GM23338 (cell line): Measurements from ENCODE around the gene AZGP1. TPM values are rescaled to one million over a fixed set of nuclear protein-coding genes. Genes with fewer than 3 reads are reported as not detected.

Experiments used
- ATAC-seq: fragments of 200-7000 bp; cut with Tn5 transposase; 3 replicates; pipeline ENCODE4 v1.9.1; 2020
- DNase-seq: peaks from one replicate; pipeline ENCODE4 v3.0.0-alpha.2; 2015; ENCODE audit warnings: low spot score
- H2AFZ ChIP-seq: fragments of 200-600 bp; sonication (generic); 2 replicates; pipeline ENCODE4 v1.8.0; 2016; ENCODE audit warnings: antibody characterized with exemption, mild to moderate bottlenecking, moderate library complexity
- H3F3A ChIP-seq: fragments of 200-600 bp; sonication (generic); replicated peaks from 2 replicates; pipeline ENCODE4 v1.8.0; 2017; ENCODE audit warnings: antibody characterized with exemption, mixed run types, low read depth
- H3K27ac ChIP-seq: fragments of 200-600 bp; sonication (generic); 2 replicates; pipeline ENCODE4 v1.6.1; 2016; ENCODE audit warnings: low read depth
- H3K27me3 ChIP-seq: fragments of 200-600 bp; sonication (generic); 2 replicates; pipeline ENCODE4 v1.8.0; 2016; ENCODE audit warnings: mild to moderate bottlenecking, mixed run types, moderate library complexity; ENCODE audit not compliant: insufficient read depth
- H3K36me3 ChIP-seq: fragments of 200-600 bp; sonication (generic); 2 replicates; pipeline ENCODE4 v1.8.0; 2016; ENCODE audit warnings: mild to moderate bottlenecking; ENCODE audit not compliant: insufficient read depth
- H3K4me1 ChIP-seq: fragments of 200-600 bp; sonication (generic); 2 replicates; pipeline ENCODE4 v1.8.0; 2016; ENCODE audit warnings: mild to moderate bottlenecking, moderate library complexity; ENCODE audit not compliant: insufficient read depth
- H3K4me2 ChIP-seq: fragments of 200-600 bp; sonication (generic); 2 replicates; pipeline ENCODE4 v1.7.1; 2017; ENCODE audit warnings: mixed run types
- H3K4me3 ChIP-seq: fragments of 200-600 bp; sonication (generic); 2 replicates; pipeline ENCODE4 v1.6.1; 2016; ENCODE audit warnings: mixed run types
- H3K79me2 ChIP-seq: fragments of 200-600 bp; sonication (generic); replicated peaks from 2 replicates; pipeline ENCODE4 v1.8.0; 2017; ENCODE audit warnings: mild to moderate bottlenecking; ENCODE audit not compliant: insufficient read depth
- H3K9me2 ChIP-seq: fragments of 200-600 bp; sonication (generic); 2 replicates; pipeline ENCODE4 v1.8.0; 2017; ENCODE audit not compliant: insufficient read depth
- H4K20me1 ChIP-seq: fragments of 200-600 bp; sonication (generic); replicated peaks from 2 replicates; pipeline ENCODE4 v1.8.0; 2017; ENCODE audit warnings: mild to moderate bottlenecking; ENCODE audit not compliant: insufficient read depth
- H3K27ac Mint-ChIP-seq: 2 replicates; pipeline ENCODE4 v1.8.0; 2020; ENCODE audit warnings: inconsistent platforms, mild to moderate bottlenecking, moderate library complexity, mixed read lengths
- H3K27me3 Mint-ChIP-seq: 3 replicates; pipeline ENCODE4 v1.8.0; 2022; ENCODE audit warnings: low read depth, mild to moderate bottlenecking, moderate library complexity, mixed read lengths, inconsistent platforms; ENCODE audit not compliant: insufficient read depth, poor library complexity
- H3K36me3 Mint-ChIP-seq: 3 replicates; pipeline ENCODE4 v1.8.0; 2021; ENCODE audit warnings: low read depth, mild to moderate bottlenecking, inconsistent platforms, moderate library complexity, mixed read lengths
- H3K4me1 Mint-ChIP-seq: 3 replicates; pipeline ENCODE4 v1.8.0; 2020; ENCODE audit warnings: mild to moderate bottlenecking, inconsistent platforms, mixed read lengths
- H3K4me3 Mint-ChIP-seq: 3 replicates; pipeline ENCODE4 v1.8.0; 2021; ENCODE audit warnings: moderate library complexity, mild to moderate bottlenecking, inconsistent platforms, mixed read lengths
- H3K9me3 Mint-ChIP-seq: 3 replicates; pipeline ENCODE4 v1.8.0; 2020; ENCODE audit warnings: moderate library complexity, mild to moderate bottlenecking, inconsistent platforms, mixed read lengths
- CREB1 ChIP-seq: fragments of 250-450 bp; sonication (Bioruptor Pico); IDR thresholded peaks from 2 replicates; pipeline ENCODE4 v1.5.0; 2020; ENCODE audit warnings: low read depth, mild to moderate bottlenecking, moderate library complexity
- CTCF ChIP-seq, 2 experiments: fragments of 200-600 bp in 1 of 2; sonication (generic) in 1 of 2; conservative IDR thresholded peaks; 2 replicates each; pipeline versions ENCODE4 v1.5.1 to v1.6.1; 2016 to 2017; ENCODE audit warnings: antibody characterized with exemption in 2 of 2, low read depth in 2 of 2, mild to moderate bottlenecking in 2 of 2, moderate library complexity in 1 of 2
- ETS1 ChIP-seq: IDR thresholded peaks from 2 replicates; pipeline ENCODE4 v1.6.1; 2016; ENCODE audit warnings: antibody characterized with exemption
- EZH2phosphoT487 ChIP-seq: fragments of 200-600 bp; sonication (generic); IDR thresholded peaks from one replicate; pipeline ENCODE4 v1.8.1; 2018; ENCODE audit warnings: antibody characterized with exemption; ENCODE audit not compliant: unreplicated experiment
- ZNF114 ChIP-seq: fragments of 250-450 bp; sonication (Bioruptor Pico); IDR thresholded peaks from 2 replicates; pipeline ENCODE4 v1.5.0; 2020; ENCODE audit warnings: mild to moderate bottlenecking, moderate library complexity
- ZNF462 ChIP-seq: fragments of 250-450 bp; sonication (Bioruptor Pico); IDR thresholded peaks from 2 replicates; pipeline ENCODE4 v1.5.0; 2020; ENCODE audit warnings: mild to moderate bottlenecking, moderate library complexity
- polyA plus RNA-seq: library from polyadenylated mRNA; unstranded; fragments of >200 nt; fragmentation: Nextera tagmentation; extraction: Ambion mirVana; gene quantifications from 2 replicates; pipeline ENCODE4 v1.2.1, GENCODE V29; 2016
- total RNA-seq: library from RNA; depleted of rRNA; stranded (reverse); fragments of >200 nt; shearing (Covaris generic); gene quantifications from 2 replicates; pipeline ENCODE4 v1.2.3, GENCODE V29; 2014
- TF ChIP-seq, protein P1 (sequence below): IDR thresholded peaks from one replicate; pipeline ENCODE4 v1.6.1; 2018; ENCODE audit warnings: antibody characterized with exemption; ENCODE audit not compliant: unreplicated experiment

The AZGP1 gene
- total and polyA plus RNA-seq, 2 experiments from 2014 or later: 0.17 to 1.3 TPM

DNA sequence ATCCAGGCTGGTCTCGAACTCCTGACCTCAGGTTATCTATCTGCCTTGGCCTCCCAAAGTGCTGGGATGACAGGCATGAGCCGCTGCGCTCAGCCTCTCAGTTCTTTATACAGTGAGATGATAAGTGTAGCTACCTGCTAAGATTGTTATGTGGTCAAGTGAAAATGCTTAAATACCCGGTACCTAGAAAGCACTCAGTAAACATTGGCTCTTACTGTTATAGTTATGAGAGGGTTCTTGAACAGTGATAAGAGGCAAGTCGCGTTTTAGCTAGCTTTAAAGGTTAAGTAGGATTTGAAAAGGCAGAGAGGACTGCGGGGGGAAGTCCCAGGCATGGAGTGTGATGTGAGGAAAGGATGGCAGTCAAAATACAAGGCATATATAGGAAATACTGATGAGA is 44.1 kb upstream of the AZGP1 start:
- H3K36me3 ChIP-seq: peaks cover 19% of the 10 kb centered on the region

DNA sequence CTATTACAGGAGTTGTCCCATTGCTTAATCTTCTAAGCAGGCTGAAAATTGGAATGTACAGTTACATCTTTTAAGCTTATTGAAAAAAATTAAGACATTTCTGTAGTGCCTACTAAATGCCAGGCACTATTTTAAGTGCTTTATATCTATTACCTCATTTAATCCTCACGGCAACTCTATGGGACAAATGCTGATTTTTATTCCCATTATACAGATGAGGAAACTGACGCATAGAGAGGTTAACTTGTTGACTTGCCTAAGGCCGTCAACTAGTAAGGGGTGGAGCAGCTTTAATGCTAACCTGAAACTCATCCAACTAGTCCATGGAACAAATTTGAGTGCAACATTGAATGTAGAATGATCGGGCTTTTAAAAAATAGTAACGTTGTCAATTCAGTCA is 42.0 kb upstream of the AZGP1 start:
- H3K27me3 ChIP-seq: no peaks in the 10 kb centered on the region
- H3K36me3 ChIP-seq: no peaks in the 10 kb centered on the region
- H3K9me3 Mint-ChIP-seq: no peaks in the 10 kb centered on the region
- peaks cover 24% of the 10 kb centered on the region for H3K36me3 Mint-ChIP-seq
- peaks cover 14% of the 10 kb centered on the region for H4K20me1 ChIP-seq
- no peak overlapping the region for H3K27ac Mint-ChIP-seq
- no peak overlapping the region for H3K27ac ChIP-seq
- peaks cover 11% of the 10 kb centered on the region; the same call in 2 of the 3 replicates for H3K4me1 Mint-ChIP-seq
- DNase-seq (no peak), ATAC-seq (no peak)
- no peak overlapping the region for H3K4me3 ChIP-seq
- H3K4me2 ChIP-seq: no peak overlapping the region
- no peaks in the 10 kb centered on the region; the same call in 1 of the 2 replicates for H3F3A ChIP-seq
- H2AFZ ChIP-seq: no peak overlapping the region
- peaks cover 10% of the 10 kb centered on the region for H3K27me3 Mint-ChIP-seq
- H3K9me2 ChIP-seq: no peaks in the 10 kb centered on the region
- H3K4me1 ChIP-seq: peaks cover 7% of the 10 kb centered on the region; the same call in 1 of the 2 replicates
- H3K79me2 ChIP-seq: peaks cover 66% of the 10 kb centered on the region
- H3K4me3 Mint-ChIP-seq: no peak overlapping the region
- TF ChIP-seq EZH2phosphoT487: no peak
- no peak for TF ChIP-seq CTCF (conservative IDR thresholded peaks at IDR 0.05; ENCODE audit: low read depth in 2 of 2)
- no peak for TF ChIP-seq ETS1
- no peak for TF ChIP-seq ZNF114 (CRISPR knock-in tag)
- no peak for TF ChIP-seq ZNF462

More for the DNA sequence above, 44.1 kb upstream of the AZGP1 start:
- Histone ChIP-seq H3K4me3 (no peak overlapping the region), H3K4me2 (no peak overlapping the region), H3K4me1 (peaks cover 7% of the 10 kb centered on the region; the same call in 1 of the 2 replicates), H4K20me1 (peaks cover 14% of the 10 kb centered on the region), H2AFZ (no peak overlapping the region), H3K27me3 (no peaks in the 10 kb centered on the region), H3K79me2 (peaks cover 66% of the 10 kb centered on the region), H3F3A (no peaks in the 10 kb centered on the region; the same call in 1 of the 2 replicates), H3K27ac (peak overlapping the region; percentile 63; the same call in 1 of the 2 replicates), H3K9me2 (no peaks in the 10 kb centered on the region)
- Mint-ChIP-seq H3K4me1 (peaks cover 10% of the 10 kb centered on the region; the same call in 2 of the 3 replicates), H3K27me3 (peaks cover 9% of the 10 kb centered on the region), H3K27ac (peak overlapping the region; percentile 10; the same call in 1 of the 2 replicates), H3K9me3 (no peaks in the 10 kb centered on the region), H3K4me3 (no peak overlapping the region), H3K36me3 (peaks cover 43% of the 10 kb centered on the region)
- DNase-seq (no peak), ATAC-seq (no peak)
- TF ChIP-seq CREB1 (CRISPR knock-in tag) (no peak), ZNF114 (CRISPR knock-in tag) (no peak)
- TF ChIP-seq, protein P1, sequence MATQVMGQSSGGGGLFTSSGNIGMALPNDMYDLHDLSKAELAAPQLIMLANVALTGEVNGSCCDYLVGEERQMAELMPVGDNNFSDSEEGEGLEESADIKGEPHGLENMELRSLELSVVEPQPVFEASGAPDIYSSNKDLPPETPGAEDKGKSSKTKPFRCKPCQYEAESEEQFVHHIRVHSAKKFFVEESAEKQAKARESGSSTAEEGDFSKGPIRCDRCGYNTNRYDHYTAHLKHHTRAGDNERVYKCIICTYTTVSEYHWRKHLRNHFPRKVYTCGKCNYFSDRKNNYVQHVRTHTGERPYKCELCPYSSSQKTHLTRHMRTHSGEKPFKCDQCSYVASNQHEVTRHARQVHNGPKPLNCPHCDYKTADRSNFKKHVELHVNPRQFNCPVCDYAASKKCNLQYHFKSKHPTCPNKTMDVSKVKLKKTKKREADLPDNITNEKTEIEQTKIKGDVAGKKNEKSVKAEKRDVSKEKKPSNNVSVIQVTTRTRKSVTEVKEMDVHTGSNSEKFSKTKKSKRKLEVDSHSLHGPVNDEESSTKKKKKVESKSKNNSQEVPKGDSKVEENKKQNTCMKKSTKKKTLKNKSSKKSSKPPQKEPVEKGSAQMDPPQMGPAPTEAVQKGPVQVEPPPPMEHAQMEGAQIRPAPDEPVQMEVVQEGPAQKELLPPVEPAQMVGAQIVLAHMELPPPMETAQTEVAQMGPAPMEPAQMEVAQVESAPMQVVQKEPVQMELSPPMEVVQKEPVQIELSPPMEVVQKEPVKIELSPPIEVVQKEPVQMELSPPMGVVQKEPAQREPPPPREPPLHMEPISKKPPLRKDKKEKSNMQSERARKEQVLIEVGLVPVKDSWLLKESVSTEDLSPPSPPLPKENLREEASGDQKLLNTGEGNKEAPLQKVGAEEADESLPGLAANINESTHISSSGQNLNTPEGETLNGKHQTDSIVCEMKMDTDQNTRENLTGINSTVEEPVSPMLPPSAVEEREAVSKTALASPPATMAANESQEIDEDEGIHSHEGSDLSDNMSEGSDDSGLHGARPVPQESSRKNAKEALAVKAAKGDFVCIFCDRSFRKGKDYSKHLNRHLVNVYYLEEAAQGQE: no peak
